ENCODE results near the gene DCDC2.

- TF ChIP-seq CTCF (IDR thresholded peaks at IDR 0.05) (no peak), POLR2A (IDR thresholded peaks at IDR 0.05) (no peak)
These were observed 200.0 kb downstream of the DCDC2 start for GRCh38 chr6:24157886-24158285.

Measured in sigmoid colon (tissue), 3 donors.